ENCODE measurements around the gene BRINP2.

BRINP2 gene

GRCh38 chr1:177227978-177228692, 57.4 kb downstream of the BRINP2 start:
- no peak for DNase-seq

- no peak for DNase-seq
These were observed 57.9 kb downstream of the BRINP2 start for GRCh38 chr1:177228693-177229065.

- DNase-seq, result no peak
These were observed 59.0 kb downstream of the BRINP2 start for GRCh38 chr1:177229781-177230180.

GRCh38 chr1:177230228-177231016, 59.7 kb downstream of the BRINP2 start:
- DNase-seq, result no peak

- DNase-seq, result no peak
These were observed 64.6 kb downstream of the BRINP2 start for GRCh38 chr1:177235350-177235749.

DNA sequence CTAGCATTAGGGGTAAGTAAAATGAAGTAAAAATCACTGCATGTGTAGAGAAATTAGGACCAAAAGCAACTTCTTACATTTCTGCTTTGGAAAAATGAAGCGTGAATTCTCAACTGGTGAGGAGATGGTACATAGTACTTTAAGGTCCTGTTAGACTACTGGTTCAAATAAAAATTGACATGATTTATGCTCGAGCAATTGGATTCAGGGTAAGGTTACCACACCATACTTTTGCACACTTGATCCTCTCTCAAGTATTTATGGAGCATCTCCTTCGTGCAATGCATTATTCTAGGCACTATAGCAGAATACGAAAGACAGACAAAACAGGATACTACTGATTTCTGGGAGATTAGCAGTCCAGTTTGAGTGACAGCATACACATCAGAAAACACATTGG, 66.2 kb downstream of the BRINP2 start:
- no peak for DNase-seq

DNA sequence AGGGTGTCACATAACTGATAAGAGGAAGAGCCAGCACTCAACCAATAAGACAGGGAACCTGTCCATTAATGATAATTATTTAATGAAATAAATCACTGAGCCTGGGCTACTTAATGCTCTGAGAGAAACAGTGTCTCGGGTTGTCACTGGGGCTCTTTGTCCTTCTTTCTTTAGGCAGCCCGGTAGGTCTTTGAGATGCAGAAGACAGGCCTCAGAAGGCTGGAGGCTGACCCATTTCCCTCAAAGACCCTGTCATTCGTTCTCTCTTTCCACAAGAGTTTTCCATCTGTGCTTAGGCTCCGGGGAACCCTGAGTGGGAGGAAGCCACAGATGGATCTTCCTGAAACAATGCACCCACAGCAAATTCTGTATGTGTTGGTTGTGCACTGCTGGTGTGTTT, 68.2 kb downstream of the BRINP2 start:
- DNase-seq, result no peak

- DNase-seq, result no peak
These were observed 69.0 kb downstream of the BRINP2 start for GRCh38 chr1:177239792-177240191.

DNA sequence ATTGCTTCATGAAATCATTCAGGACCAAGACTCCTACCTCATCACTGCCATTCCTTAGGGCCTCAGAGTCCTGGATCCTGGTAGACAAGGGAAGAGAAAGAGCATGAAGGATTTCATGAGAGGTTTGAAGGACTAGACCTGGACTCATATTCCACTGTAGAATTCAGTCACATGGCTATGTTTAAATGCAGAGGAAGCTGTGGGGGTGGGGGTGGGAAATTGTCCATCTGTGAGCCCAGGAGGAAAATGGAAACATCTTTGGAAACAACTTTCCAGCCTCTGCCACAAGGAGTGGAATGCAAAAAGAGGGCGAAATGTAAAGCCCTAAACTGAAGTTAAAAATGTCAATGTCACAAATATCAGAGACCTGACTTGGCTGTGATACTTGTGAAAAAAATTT, 73.0 kb downstream of the BRINP2 start:
- DNase-seq, result no peak

DNA sequence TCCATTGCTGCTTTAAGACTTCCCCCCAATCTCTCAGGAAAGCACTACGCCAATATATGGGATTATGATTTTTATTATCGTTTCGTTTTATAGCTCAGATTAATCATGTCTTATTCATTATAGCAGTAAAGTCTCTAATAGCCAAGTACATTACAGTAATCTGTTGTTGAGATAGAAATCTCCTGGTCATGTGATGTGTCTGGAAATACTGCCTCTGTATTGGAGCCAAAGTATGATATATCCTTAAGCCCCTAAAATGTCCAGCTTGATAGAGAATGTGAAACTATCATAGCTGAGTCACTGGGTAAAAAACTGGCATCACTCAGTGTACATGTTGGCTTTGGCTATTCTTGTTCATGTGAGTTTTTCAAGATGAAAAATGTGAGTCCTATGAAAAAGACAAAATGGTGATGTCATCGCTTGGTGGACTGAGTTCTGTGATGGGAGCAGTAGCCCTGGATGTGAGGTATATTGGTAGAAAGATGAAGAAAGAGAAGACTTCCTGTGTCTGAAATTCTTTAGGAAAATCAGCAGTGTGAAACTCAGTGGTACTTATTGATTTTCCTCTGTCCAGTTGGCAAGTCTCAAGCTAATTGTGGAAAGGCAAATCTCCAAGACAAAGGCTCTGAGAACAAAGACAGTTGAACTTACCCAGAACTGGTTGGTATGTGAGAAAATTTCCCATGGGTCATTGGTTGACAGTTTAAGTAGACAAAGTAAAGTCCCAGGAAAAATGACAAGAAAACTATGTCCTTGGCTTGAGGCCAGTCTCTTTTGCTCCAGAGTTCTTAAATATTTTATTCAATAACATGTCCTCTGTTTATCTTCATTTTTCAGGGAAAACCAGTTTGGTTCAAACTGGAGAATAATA, 76.2 kb downstream of the BRINP2 start:
- DNase-seq, result no peak

DNA sequence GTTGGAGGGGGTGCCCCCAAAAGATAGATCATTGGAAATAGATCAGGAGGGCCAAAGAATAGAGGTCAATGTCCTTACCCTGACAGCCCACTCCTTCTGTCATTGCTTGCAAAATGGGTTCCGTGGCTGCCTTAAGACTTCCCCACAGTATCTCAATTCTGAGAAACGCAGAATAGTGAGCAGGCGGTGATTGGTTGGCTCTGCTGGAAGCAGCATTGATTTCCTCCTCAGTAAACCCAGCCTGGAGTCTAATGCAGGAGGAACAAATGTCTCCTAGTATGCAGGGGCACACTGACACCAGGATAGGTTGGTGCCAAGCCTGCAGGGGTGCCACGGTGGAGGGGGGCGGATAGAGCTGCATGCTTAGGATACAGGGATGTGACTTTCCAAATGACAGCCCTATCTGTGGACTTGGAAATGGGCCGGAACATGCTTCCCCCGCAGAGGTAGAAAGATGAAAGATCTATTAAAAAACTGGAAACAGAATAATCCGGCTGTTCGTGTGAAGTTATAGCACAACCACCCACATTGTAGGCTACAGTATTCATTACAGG, 76.9 kb downstream of the BRINP2 start:
- DNase-seq, result no peak

DNA sequence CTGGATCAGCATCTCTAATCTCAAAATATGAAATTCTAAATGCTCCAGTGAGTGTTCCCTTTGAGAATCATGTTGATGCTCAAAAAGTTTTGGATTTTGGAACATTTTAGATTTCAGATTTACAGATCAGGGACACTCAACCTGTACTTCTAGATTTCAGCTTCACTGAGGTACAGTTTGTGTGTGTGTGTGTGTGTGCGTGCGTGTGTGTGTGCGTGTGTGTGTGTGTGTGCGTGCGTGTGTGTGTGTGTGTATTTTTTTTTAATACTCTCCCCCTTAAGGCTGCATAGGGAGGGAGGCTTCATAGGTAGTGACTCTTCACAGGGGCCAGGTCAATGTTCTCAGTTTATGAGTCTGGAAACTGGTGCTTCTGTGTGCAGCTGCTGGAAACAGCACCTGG, 77.5 kb downstream of the BRINP2 start:
- DNase-seq, result no peak

- no peak for DNase-seq
These were observed 78.5 kb downstream of the BRINP2 start for GRCh38 chr1:177249231-177249630.

DNA sequence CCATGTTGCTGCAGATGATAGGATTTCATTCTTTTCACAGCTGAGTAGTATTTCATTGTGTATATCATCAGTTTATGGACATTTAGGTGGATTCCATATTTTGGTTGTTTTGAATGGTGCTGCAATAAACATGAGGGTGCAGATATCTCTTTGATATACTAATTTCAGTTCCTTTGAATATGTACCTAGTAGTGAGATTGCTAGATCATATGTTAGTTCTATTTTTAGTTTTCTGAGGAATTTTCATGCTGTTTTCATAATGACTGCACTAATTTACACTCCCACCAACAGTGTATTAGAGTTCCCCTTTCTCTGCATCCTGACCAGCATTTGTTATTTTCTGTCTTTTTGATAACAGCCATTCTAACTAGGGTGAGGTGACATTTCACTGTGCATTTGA, 82.1 kb downstream of the BRINP2 start:
- no peak for DNase-seq

GRCh38 chr1:177255411-177255810, 84.7 kb downstream of the BRINP2 start:
- DNase-seq, result no peak

DNA sequence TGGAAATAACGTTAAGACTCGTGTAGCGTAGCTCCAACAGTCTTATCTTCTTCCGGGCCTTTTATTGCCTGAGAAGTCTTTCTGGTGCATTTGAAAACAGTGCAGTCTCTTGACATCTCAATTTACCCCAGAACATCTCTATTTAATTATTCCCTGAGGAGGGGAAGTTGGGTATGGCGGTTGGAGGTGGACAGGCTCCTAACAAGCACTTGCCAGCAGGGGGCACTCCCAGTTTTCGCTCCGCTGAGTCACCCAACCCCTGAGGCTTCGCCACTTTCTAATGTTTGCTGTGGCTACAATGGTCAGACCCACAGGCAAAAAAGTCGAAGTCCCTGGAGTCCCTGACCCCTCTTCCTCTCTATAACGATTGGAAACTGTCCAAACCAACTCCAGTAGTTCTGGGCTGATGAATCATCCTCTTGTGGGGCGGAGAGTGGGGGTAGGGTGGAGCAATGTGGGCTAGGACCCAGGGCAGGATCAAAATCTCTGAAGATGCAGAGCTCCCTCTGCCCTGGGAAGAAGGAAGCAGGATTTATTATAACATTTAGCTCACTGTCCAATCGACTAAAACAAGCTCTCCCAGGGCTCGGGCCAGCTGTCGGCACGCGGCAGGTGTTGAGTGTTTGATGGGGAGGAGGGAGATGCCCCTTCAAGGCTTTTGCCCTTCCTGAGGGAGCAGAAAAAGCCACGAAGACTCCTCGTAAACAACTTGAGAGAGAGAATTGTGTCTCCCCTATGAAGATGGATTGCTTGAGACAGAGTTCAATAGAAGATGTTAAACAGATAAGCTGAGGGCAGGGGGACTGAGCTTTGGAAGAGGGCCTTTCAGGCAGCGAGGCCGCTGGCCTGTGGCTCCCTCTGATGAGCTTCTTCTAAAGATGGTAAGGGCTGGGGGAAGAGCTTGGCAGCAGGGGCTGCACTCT, 85.7 kb downstream of the BRINP2 start:
- DNase-seq, result no peak

GRCh38 chr1:177257128-177257527, 86.4 kb downstream of the BRINP2 start:
- DNase-seq, result no peak

DNA sequence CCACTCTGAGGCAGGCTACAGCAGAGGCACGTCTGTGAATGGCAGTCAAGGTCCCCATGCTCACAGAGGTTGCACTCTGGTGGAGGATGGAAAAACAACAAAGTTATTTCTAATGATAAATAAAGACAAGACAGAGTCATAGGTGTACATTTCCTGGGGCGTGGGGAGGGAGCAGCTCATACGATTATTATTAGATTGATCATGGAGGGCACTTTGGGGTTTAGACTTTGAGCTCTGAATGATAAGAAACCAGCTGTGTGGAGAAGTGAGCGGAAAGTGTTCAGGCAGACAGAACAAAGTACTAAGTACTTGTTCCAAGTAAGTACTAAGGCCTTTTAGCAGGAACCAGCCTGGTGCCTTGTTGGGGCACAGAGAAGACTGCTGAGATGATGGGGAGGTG, 86.8 kb downstream of the BRINP2 start:
- no peak for DNase-seq

DNA sequence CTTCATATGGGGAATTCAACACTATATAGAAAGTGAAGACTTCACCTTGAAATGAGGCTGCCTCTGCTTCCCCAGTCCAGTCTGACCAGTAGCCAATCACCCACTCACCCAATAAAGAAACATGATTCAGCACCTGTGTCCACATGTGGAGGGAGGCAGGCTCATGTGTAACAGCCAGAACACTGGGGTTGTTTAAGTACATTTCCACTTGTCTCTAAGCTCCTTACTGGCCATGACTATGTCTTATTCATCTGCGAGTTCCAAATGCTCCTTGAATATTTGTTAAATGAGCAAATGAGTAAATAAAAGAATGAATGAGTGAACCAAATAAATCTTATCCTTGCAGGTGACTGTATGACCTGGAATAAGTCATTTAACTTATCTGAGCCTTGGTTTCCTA, 100.1 kb downstream of the BRINP2 start:
- no peak for DNase-seq

GRCh38 chr1:177273141-177273540, 102.4 kb downstream of the BRINP2 start:
- DNase-seq, result no peak

- no peak for DNase-seq
These were observed 104.0 kb downstream of the BRINP2 start for GRCh38 chr1:177274687-177275211.

DNA sequence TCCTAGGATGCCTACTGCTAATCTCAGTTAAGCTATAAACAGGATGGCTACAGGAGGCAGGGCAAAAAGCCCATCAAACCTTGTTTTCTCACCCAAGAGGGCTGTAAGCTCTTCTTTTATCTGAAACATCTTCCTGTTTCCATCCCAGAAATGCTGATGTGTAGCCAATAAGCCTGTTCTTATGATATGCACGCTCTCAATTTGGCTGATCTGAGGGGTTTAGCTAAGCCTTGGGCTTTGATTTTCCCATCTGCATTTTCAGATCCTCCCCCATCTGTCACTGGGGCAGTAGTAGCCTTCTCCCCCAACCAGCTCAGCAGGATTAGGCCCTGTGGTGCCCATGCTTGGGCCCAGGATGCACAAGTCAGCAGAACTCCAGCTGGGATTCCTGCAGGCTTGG, 105.0 kb downstream of the BRINP2 start:
- DNase-seq, result no peak
